Aorta (tissue), 5 donors: ENCODE results near the gene UBE2N. TPM values are rescaled to one million over a fixed set of nuclear protein-coding genes. Genes with fewer than 3 reads are reported as not detected.
"Not testable (repeated sequence)": the region's sequence is repeated elsewhere in the genome, so short reads cannot be mapped to it uniquely, and the experiment has no call there.

Experiments
- ATAC-seq: fragments of 200-7000 bp; cut with Tn5 transposase; one replicate; pipeline ENCODE4 v1.9.1; 2022; ENCODE audit warnings: moderate library complexity; ENCODE audit not compliant: low FRiP score
- DNase-seq, 2 donors: peaks; one replicate each; pipeline ENCODE4 v3.0.0-alpha.2; 2020
- H3K27ac ChIP-seq, 2 donors: one replicate each; pipeline ENCODE4 v1.5.1; 2013; ENCODE audit warnings: low read length in 2 of 2, mild to moderate bottlenecking in 2 of 2, moderate library complexity in 2 of 2, control low read depth in 1 of 2, inconsistent platforms in 1 of 2, low read depth in 1 of 2
- H3K27me3 ChIP-seq, 2 donors: one replicate each; pipeline ENCODE4 v1.6.1; 2013; ENCODE audit warnings: control low read depth in 1 of 2, low read length in 1 of 2, mild to moderate bottlenecking in 1 of 2, moderate library complexity in 1 of 2; ENCODE audit not compliant: insufficient read depth in 2 of 2, control insufficient read depth in 1 of 2
- H3K36me3 ChIP-seq, 2 donors: one replicate each; pipeline ENCODE4 v1.6.1; 2013; ENCODE audit warnings: control low read depth in 1 of 2, low read length in 1 of 2, mild to moderate bottlenecking in 1 of 2; ENCODE audit not compliant: insufficient read depth in 2 of 2, control insufficient read depth in 1 of 2
- H3K4me1 ChIP-seq, 2 donors: one replicate each; pipeline ENCODE4 v1.6.1; 2013; ENCODE audit warnings: low read length in 2 of 2, control low read depth in 1 of 2, mild to moderate bottlenecking in 1 of 2, moderate library complexity in 1 of 2; ENCODE audit not compliant: insufficient read depth in 2 of 2, control insufficient read depth in 1 of 2
- H3K4me3 ChIP-seq, 2 donors: one replicate each; pipeline ENCODE4 v1.5.1; 2013; ENCODE audit warnings: low read length in 2 of 2, control low read depth in 1 of 2, mild to moderate bottlenecking in 1 of 2
- H3K9me3 ChIP-seq: one replicate; pipeline ENCODE4 v1.6.1; 2013; ENCODE audit warnings: mild to moderate bottlenecking, low read length; ENCODE audit not compliant: control insufficient read depth
- WGBS, 2 donors: extraction: QIAGEN DNeasy Blood & Tissue Kit; methylation state at CpG; one replicate each; pipeline ENCODE4 v1.1.7; 2013; 5-methylcytosine and 5-hydroxymethylcytosine counted together
- intact Hi-C, 2 donors: fragments of 100-400 bp; cut with DNase I; formaldehyde crosslinking; loops; one replicate each; pipeline versions ENCODE4 v1.14.2 to v1.15.0; 2022
- polyA plus RNA-seq, 2 donors: library from polyadenylated mRNA; stranded (reverse); fragments of 200-250 nt; gene quantifications; one replicate each; pipeline ENCODE4 v1.2.3, GENCODE V29; 2013
- total RNA-seq, 2 donors: library from RNA; stranded (reverse); fragmentation: NEBNext Ultra II Directional; extraction: Animal tissue kit (Norgen Biotek cat#: 25700); gene quantifications; one replicate each; pipeline ENCODE4 v1.2.1, GENCODE V29; 2021
- donor health status: healthy with polysubstance abuse.
- donor health status: Bipolar disorder and iron deficiency.
- donor health status: DM: no; HTN: no; CAD: no.
- donor health status: DM: no; HTN: no; CAD: no.
- donor health status: DM: yes; HTN: yes; CAD: no.

The UBE2N gene
- total and polyA plus RNA-seq, 4 donors = 45.7 to 86.8 (median 52.9) TPM

- Histone ChIP-seq H3K27me3 (no peaks in the 10 kb centered on the region), H3K36me3 (no peaks in the 10 kb centered on the region), H3K9me3 (no peaks in the 10 kb centered on the region), H3K4me1 (peaks cover 0 to 2% of the 10 kb centered on the region in 2 donors), H3K27ac (no peak overlapping the region), H3K4me3 (peak overlapping the region; percentile 100)
- WGBS, 2 donors = 9 to 13% methylated on average over 2 of the region's 2 CpGs
- ATAC-seq = no peak
- no peak for DNase-seq
- intact Hi-C loops = no loop called here
Measured at GRCh38 chr12:93380480-93381121, 61.1 kb downstream of the UBE2N start.

DNA sequence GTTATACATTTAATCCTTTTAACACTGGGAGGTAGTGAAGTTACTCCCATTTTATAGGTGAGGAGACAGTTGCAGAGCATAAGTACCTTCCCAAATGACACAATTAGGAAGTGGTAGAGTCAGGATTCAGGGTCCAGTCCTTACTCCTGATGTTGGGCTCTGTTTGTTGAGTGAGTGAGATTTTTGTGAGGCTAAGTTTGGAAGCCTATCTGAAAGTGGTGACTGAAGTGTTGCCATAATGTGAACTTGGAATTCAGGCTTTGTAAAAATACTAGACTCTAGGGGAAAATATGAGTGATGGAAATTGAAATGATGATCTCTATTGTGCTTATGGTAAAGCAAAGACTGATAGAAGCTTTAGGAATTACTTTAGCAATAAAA, 61.8 kb downstream of the UBE2N start:
- ATAC-seq = no peak
- H3K27me3 ChIP-seq = no peaks in the 10 kb centered on the region
- no peak for DNase-seq
- intact Hi-C loops = loop anchor here (5.0 to 10.0 kb wide), 2 partner anchors 78 to 195 kb away; no protein-coding TSS in a partner anchor
- no peaks in the 10 kb centered on the region for H3K9me3 ChIP-seq
- H3K4me1 ChIP-seq = no peaks in the 10 kb centered on the region
- H3K27ac ChIP-seq = peak overlapping the region in 1 of 2 donors; percentile 64
- no peaks in the 10 kb centered on the region for H3K36me3 ChIP-seq
- peak overlapping the region; percentile 100 for H3K4me3 ChIP-seq

DNA sequence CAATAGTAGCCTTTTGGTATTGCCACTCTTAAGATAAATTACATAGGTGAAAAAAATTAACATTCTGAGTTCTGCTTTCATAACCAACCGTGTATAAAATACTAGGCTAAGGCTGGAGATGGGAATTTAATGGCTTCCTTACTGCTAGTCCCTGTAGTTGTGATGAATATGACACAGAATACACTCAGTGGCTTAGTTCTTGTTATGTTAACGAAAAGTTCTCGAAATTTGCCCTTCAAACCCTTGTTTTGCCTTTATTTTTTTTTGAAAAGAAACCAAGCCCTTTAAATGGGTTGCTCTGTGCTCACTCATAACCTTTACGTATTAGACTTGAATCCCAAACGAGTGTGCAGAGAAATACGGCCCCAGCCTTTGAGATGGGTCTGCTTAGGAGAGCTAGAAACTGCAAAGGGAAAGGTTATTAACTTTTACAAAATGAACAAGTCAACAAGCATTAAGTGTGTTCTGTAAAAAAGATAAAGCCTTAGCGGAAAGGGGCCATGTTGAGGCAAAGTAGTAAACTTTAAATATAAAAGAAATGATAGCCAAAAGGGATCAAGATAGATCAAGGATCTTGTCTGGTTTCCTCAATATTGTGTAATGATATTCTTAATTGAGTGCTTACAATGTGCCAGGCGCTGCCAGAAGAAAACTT, 62.3 kb downstream of the UBE2N start:
- intact Hi-C loops = loop anchor here (5.0 to 10.0 kb wide), 2 partner anchors 77 to 195 kb away; no protein-coding TSS in a partner anchor
- Histone ChIP-seq H3K27me3 (no peaks in the 10 kb centered on the region), H3K27ac (peak overlapping the region in 1 of 2 donors; percentile 6), H3K9me3 (no peaks in the 10 kb centered on the region), H3K4me3 (peak overlapping the region; percentile 100), H3K36me3 (no peaks in the 10 kb centered on the region), H3K4me1 (no peaks in the 10 kb centered on the region)
- no peak for ATAC-seq
- no peak for DNase-seq
- 1% methylated on average over 8 of the region's 8 CpGs for WGBS, 2 donors

DNA sequence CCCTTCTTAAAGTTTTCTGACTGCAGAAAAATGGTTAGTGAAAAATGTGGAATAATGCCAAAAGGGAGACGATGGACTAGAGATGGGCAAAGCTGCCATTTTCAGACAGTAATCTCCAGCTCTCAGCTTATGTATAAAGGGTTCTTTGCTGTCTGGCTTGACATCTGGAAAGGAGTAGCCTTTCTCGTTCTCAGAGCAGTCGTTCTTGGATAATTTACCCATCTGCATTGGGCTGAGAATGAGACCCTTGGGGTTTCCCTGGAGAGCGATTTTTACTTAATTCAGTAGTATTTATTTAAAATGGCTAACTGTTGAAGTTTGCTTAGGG, 62.8 kb downstream of the UBE2N start:
- Histone ChIP-seq H3K36me3 (no peaks in the 10 kb centered on the region), H3K27ac (peak overlapping the region; percentile 91 to 100), H3K9me3 (no peaks in the 10 kb centered on the region), H3K4me3 (peak overlapping the region; percentile 100), H3K4me1 (peaks cover 0 to 4% of the 10 kb centered on the region in 2 donors), H3K27me3 (no peaks in the 10 kb centered on the region)
- ATAC-seq = no peak
- 0% methylated on average over 4 of the region's 4 CpGs for WGBS, 2 donors
- intact Hi-C loops = loop anchor here (5.0 to 10.0 kb wide), 2 partner anchors 77 to 194 kb away; no protein-coding TSS in a partner anchor
- DNase-seq = no peak

DNA sequence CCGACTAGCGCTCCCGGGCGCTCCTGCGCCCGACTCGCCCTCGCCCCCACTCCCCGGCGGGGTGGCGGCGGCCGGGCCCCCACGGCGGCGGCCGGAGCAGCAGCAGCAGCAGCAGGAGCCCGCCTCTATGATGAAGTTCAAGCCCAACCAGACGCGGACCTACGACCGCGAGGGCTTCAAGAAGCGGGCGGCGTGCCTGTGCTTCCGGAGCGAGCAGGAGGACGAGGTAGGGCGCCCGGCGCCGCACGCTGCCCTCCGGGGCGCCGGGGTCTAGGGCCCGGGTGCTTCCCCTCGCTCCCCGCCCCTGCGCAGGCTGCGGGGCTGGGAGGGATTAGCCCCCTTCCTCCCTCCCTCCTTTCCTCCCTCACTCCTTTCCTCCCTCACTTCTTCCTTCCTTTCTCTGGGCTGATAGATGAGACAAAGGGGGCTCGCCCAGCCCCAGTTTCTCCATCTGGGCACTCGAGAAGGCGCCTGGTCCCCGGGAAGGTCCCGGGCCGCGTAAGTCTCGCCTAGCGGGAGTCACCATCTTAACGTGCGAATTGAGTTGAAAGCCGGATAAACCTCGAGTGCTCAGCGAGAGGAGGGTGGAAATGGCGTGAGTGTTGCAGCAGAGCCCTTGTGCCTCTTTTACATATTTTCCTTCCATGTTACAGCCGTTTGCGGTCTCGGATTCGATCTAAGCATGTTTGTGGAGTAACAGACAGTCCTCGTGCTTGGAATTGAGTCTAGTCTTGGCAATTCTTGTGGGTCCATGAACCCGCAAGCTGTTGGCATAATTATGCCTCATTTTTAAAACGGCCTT, 63.4 kb downstream of the UBE2N start:
- H3K36me3 ChIP-seq, H3K27me3 ChIP-seq, H3K9me3 ChIP-seq, H3K4me1 ChIP-seq: not testable (repeated sequence)
- ATAC-seq (peak; percentile 31), DNase-seq (peak in 1 of 2 donors; percentile 63)
- intact Hi-C loops = loop anchor here (5.0 to 10.0 kb wide), 2 partner anchors 76 to 194 kb away; no protein-coding TSS in a partner anchor
- peak overlapping the region; percentile 91 to 100 for H3K27ac ChIP-seq
- H3K4me3 ChIP-seq = peak overlapping the region; percentile 100
- WGBS, 2 donors = 0% methylated on average over 23 to 46 of the region's 64 CpGs

DNA sequence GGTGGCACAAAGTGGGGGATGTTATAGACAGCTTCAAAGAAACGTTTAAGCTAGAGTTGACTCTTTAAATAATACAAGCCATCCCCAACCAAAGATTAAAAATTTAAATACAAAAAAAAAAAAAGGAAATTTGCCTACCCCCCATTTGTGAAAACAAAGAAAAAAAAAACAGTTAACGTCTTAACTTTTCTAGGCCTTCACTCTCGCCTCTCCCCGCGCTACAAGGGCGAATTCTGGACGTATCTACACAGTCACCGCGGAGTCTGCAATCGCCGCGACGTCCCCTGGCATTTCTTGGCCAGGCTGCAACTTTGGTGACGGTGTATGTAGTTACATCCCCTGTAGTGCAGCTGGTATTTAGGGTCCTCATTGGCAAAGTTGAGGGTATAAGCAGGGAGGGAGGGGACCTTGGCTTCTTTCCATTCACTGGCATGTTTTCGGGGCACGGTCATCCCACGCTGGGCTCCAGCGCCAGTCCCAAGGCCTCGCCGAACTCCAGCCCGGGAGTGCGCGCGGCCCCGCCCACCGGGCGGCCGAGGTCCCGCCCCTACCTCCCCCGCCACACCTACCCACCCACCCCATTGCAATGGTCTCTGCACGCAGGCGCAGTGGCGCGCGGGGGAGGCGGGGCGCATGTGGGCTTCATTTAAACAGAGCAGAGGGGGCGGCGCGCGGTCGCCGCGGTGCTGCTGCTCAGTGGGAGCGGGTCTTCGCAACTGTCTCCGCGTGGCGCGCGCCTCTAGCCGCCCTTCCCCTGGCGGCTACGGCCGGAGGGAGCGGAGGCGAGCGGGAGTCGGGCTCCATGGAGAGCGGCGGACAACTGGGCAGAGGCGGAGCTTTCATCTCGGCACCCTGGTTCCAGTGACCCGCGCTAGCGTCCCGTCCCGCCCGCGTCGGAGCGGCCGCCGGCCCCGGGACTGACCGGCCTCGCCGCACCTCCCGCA, 64.2 kb downstream of the UBE2N start, which contains the start of gene NUDT4:
Gene NUDT4, plus strand, starts transcription at position 674 of the 944 bp plus-strand sequence. CDS start 398 bp downstream, outside the sequence.
- WGBS, 2 donors = 0% methylated on average over 47 to 63 of the region's 79 CpGs

GRCh38 chr12:93376436-93377251, 65.1 kb downstream of the UBE2N start:
- 23 to 28% methylated on average over 10 of the region's 10 CpGs for WGBS, 2 donors
- H3K36me3 ChIP-seq = no peaks in the 10 kb centered on the region
- H3K4me3 ChIP-seq = peak overlapping the region; percentile 77 to 80
- peak in 1 of 2 donors; percentile 71 for DNase-seq
- H3K27me3 ChIP-seq = no peaks in the 10 kb centered on the region
- intact Hi-C loops = loop anchor here (5.0 to 10.0 kb wide), 2 partner anchors 74 to 192 kb away; no protein-coding TSS in a partner anchor
- H3K4me1 ChIP-seq = peaks cover 0 to 4% of the 10 kb centered on the region in 2 donors
- H3K27ac ChIP-seq = peak overlapping the region; percentile 38 to 96
- ATAC-seq = peak; percentile 61
- H3K9me3 ChIP-seq = no peaks in the 10 kb centered on the region

More for the DNA sequence above, 64.2 kb downstream of the UBE2N start, which contains the start of gene NUDT4:
- intact Hi-C loops = loop anchor here (5.0 to 10.0 kb wide), 2 partner anchors 75 to 193 kb away; no protein-coding TSS in a partner anchor
- no peaks in the 10 kb centered on the region for H3K9me3 ChIP-seq
- no peaks in the 10 kb centered on the region for H3K27me3 ChIP-seq
- ATAC-seq (peak; percentile 95), DNase-seq (peak; percentile 99)
- H3K36me3 ChIP-seq = no peaks in the 10 kb centered on the region
- H3K27ac ChIP-seq = peak within 1 kb of the TSS; percentile 96 to 100
- H3K4me3 ChIP-seq = peak within 1 kb of the TSS; percentile 100
- H3K4me1 ChIP-seq = peaks cover 0 to 4% of the 10 kb centered on the region in 2 donors
